IMR-90 (cell line): ENCODE data around the gene NEAT1. TPM values are rescaled to one million over a fixed set of nuclear protein-coding genes. Genes with fewer than 3 reads are reported as not detected.

Source experiments
- ATAC-seq: fragments of 200-7000 bp; cut with Tn5 transposase; 2 replicates; pipeline ENCODE4 v1.9.1; 2020; ENCODE audit warnings: low read depth, mild to moderate bottlenecking, moderate library complexity
- BruUV-seq: library from RNA; stranded (reverse); fragments of 400-500 nt; replicated peaks from 2 replicates; lab custom pipeline; 2021; lab: Mats Ljungman, UMichigan
- CTCF ChIA-PET: fragments of 300-600 bp; formaldehyde crosslinking; extraction: SDS; loops from one replicate; lab custom pipeline; 2021; ENCODE audit warnings: antibody characterized with exemption; lab: Yijun Ruan, JAX
- POLR2A ChIA-PET: fragments of 300-600 bp; sonication (Branson Sonifier 250); formaldehyde crosslinking; loops from one replicate; lab custom pipeline; 2022; ENCODE audit warnings: antibody characterized with exemption; ENCODE audit not compliant: unreplicated experiment; lab: Charles Lee
- DNase-seq: peaks from one replicate; pipeline ENCODE4 v3.0.0; 2013
- H2AFZ ChIP-seq: replicated peaks from 2 replicates; pipeline ENCODE3; 2013; ENCODE audit warnings: low read length, mild to moderate bottlenecking; ENCODE audit not compliant: poor library complexity
- H2AK5ac ChIP-seq: 2 replicates; pipeline ENCODE4 v1.6.1; 2013; ENCODE audit warnings: low read depth, low read length, inconsistent platforms
- H2AK9ac ChIP-seq: replicated peaks from 2 replicates; pipeline ENCODE3; 2013; ENCODE audit warnings: mild to moderate bottlenecking, low read depth, low read length, moderate library complexity; ENCODE audit not compliant: poor library complexity
- H2BK120ac ChIP-seq: 2 replicates; pipeline ENCODE4 v1.6.1; 2013; ENCODE audit warnings: low read depth, low read length, inconsistent platforms
- H2BK15ac ChIP-seq: 3 replicates; pipeline ENCODE4 v1.6.1; 2013; ENCODE audit warnings: low read depth, low read length, inconsistent platforms
- H2BK20ac ChIP-seq: 2 replicates; pipeline ENCODE4 v1.6.1; 2013; ENCODE audit warnings: low read depth, mild to moderate bottlenecking, inconsistent platforms, low read length, moderate library complexity
- H2BK5ac ChIP-seq: 2 replicates; pipeline ENCODE4 v1.6.1; 2013; ENCODE audit warnings: mild to moderate bottlenecking, low read depth, low read length, inconsistent platforms; ENCODE audit not compliant: poor library complexity, severe bottlenecking
- H3K14ac ChIP-seq: replicated peaks from 2 replicates; pipeline ENCODE4 v1.6.1; 2013; ENCODE audit warnings: low read depth, low read length, inconsistent platforms
- H3K18ac ChIP-seq: 2 replicates; pipeline ENCODE4 v1.6.1; 2013; ENCODE audit warnings: low read depth, low read length, control low read depth
- H3K23ac ChIP-seq: 2 replicates; pipeline ENCODE4 v1.6.1; 2013; ENCODE audit warnings: low read depth, low read length, inconsistent platforms
- H3K27ac ChIP-seq: 2 replicates; pipeline ENCODE4 v1.5.1; 2013; ENCODE audit warnings: mild to moderate bottlenecking, control low read depth, low read length; ENCODE audit not compliant: insufficient read depth
- H3K27me3 ChIP-seq: 2 replicates; pipeline ENCODE4 v1.6.1; 2013; ENCODE audit warnings: low read length; ENCODE audit not compliant: control insufficient read depth, insufficient read depth
- H3K36me3 ChIP-seq: 2 replicates; pipeline ENCODE4 v1.6.1; 2013; ENCODE audit warnings: low read length, mixed read lengths; ENCODE audit not compliant: control insufficient read depth, insufficient read depth
- H3K4ac ChIP-seq: 2 replicates; pipeline ENCODE4 v1.6.1; 2013; ENCODE audit warnings: low read depth, low read length, inconsistent platforms
- H3K4me1 ChIP-seq: 2 replicates; pipeline ENCODE4 v1.6.1; 2013; ENCODE audit warnings: low read length, mixed read lengths; ENCODE audit not compliant: control insufficient read depth, insufficient read depth
- H3K4me2 ChIP-seq: 2 replicates; pipeline ENCODE4 v1.6.1; 2013; ENCODE audit warnings: low read depth, mild to moderate bottlenecking, control low read depth, low read length, moderate library complexity
- H3K4me3 ChIP-seq: 2 replicates; pipeline ENCODE4 v1.5.1; 2013; ENCODE audit warnings: low read depth, mild to moderate bottlenecking, control low read depth, low read length, moderate library complexity; ENCODE audit not compliant: insufficient read depth
- H3K56ac ChIP-seq: 2 replicates; pipeline ENCODE4 v1.6.1; 2013; ENCODE audit warnings: low read length, inconsistent platforms; ENCODE audit not compliant: insufficient read depth; ENCODE audit errors: extremely low read depth
- H3K79me1 ChIP-seq, 2 experiments: 2 replicates each; pipeline ENCODE4 v1.6.1; 2013; ENCODE audit warnings: low read length in 2 of 2, inconsistent platforms in 1 of 2, low read depth in 1 of 2
- H3K9ac ChIP-seq: 2 replicates; pipeline ENCODE4 v1.6.1; 2013; ENCODE audit warnings: low read depth, low read length, control low read depth
- H3K9me1 ChIP-seq: 2 replicates; pipeline ENCODE4 v1.6.1; 2013; ENCODE audit warnings: low read length, inconsistent platforms; ENCODE audit not compliant: insufficient read depth
- H3K9me3 ChIP-seq: 2 replicates; pipeline ENCODE4 v1.6.1; 2013; ENCODE audit warnings: low read length; ENCODE audit not compliant: control insufficient read depth, insufficient read depth
- H4K20me1 ChIP-seq: 2 replicates; pipeline ENCODE4 v1.6.1; 2013; ENCODE audit warnings: low read length, inconsistent platforms; ENCODE audit not compliant: insufficient read depth
- H4K5ac ChIP-seq: 2 replicates; pipeline ENCODE4 v1.6.1; 2013; ENCODE audit warnings: mild to moderate bottlenecking, low read depth, low read length, control low read depth
- H4K8ac ChIP-seq, 2 experiments: 2 replicates each; pipeline ENCODE4 v1.6.1; 2013; ENCODE audit warnings: low read depth in 2 of 2, low read length in 2 of 2, control low read depth in 1 of 2, inconsistent platforms in 1 of 2
- H4K91ac ChIP-seq: 2 replicates; pipeline ENCODE4 v1.6.1; 2013; ENCODE audit warnings: low read depth, low read length, inconsistent platforms; ENCODE audit not compliant: insufficient read depth
- BHLHE40 ChIP-seq: fragments of 150-350 bp; IDR thresholded peaks from 2 replicates; pipeline ENCODE4 v1.6.1; 2016; ENCODE audit warnings: mild to moderate bottlenecking, low read depth, low read length
- CHD1 ChIP-seq: IDR thresholded peaks from 2 replicates; pipeline ENCODE4 v1.6.1; 2012; ENCODE audit warnings: low read depth, low read length, improper control_type of control experiment
- CTCF ChIP-seq: conservative IDR thresholded peaks from 2 replicates; pipeline ENCODE4 v1.5.1; 2012; ENCODE audit warnings: mild to moderate bottlenecking, low read depth, low read length, improper control_type of control experiment
- ELK1 ChIP-seq: fragments of 150-350 bp; IDR thresholded peaks from 2 replicates; pipeline ENCODE4 v1.6.1; 2016; ENCODE audit warnings: low read depth, mild to moderate bottlenecking, low read length, moderate library complexity, borderline replicate concordance
- MAZ ChIP-seq: IDR thresholded peaks from 2 replicates; pipeline ENCODE4 v1.6.1; 2012; ENCODE audit warnings: low read depth, mild to moderate bottlenecking, low read length, improper control_type of control experiment, moderate library complexity, borderline replicate concordance
- MXI1 ChIP-seq: IDR thresholded peaks from 2 replicates; pipeline ENCODE4 v1.6.1; 2012; ENCODE audit warnings: low read depth, mild to moderate bottlenecking, low read length, moderate library complexity, borderline replicate concordance
- NFE2L2 ChIP-seq: fragments of 150-350 bp; IDR thresholded peaks from 2 replicates; pipeline ENCODE4 v1.6.1; 2016; ENCODE audit warnings: low read depth, mild to moderate bottlenecking, low read length
- POLR2A ChIP-seq: IDR thresholded peaks from 2 replicates; pipeline ENCODE4 v1.6.1; 2012; ENCODE audit warnings: mild to moderate bottlenecking, low read depth, low read length
- RAD21 ChIP-seq: IDR thresholded peaks from 2 replicates; pipeline ENCODE4 v1.6.1; 2012; ENCODE audit warnings: low read length, improper control_type of control experiment
- SMC3 ChIP-seq: fragments of 150-350 bp; IDR thresholded peaks from 2 replicates; pipeline ENCODE4 v1.6.1; 2016; ENCODE audit warnings: low read depth, mild to moderate bottlenecking, antibody characterized with exemption, low read length, moderate library complexity
- USF2 ChIP-seq: fragments of 150-350 bp; IDR thresholded peaks from 2 replicates; pipeline ENCODE4 v1.6.1; 2017; ENCODE audit warnings: mild to moderate bottlenecking, antibody characterized with exemption, low read length, low read depth
- WGBS, 2 experiments: methylation state at CpG; one replicate each; pipeline versions ENCODE4 v1.1.5 to v1.1.7; 2013; ENCODE audit warnings: missing lambda C conversion rate in 2 of 2; ENCODE audit not compliant: insufficient read length in 1 of 2; ENCODE audit errors: extremely low coverage in 2 of 2; 5-methylcytosine and 5-hydroxymethylcytosine counted together
- dilution Hi-C: fragments of 300-500 bp; cut with HindIII; formaldehyde crosslinking; loops from one replicate; pipeline ENCODE4 v1.14.3; 2018; ENCODE audit warnings: low sequenced_read_pairs; ENCODE audit not compliant: unreplicated experiment
- in situ Hi-C: fragments of 300-500 bp; cut with MboI; formaldehyde crosslinking; loops from 3 replicates; pipeline ENCODE4 v1.14.3; 2019; ENCODE audit warnings: low sequenced_read_pairs, inconsistent platforms, mixed read lengths
- intact Hi-C: fragments of 100-400 bp; cut with micrococcal nuclease; formaldehyde crosslinking; loops from 2 replicates; pipeline ENCODE4 v1.10.0; 2022
- polyA plus RNA-seq, 3 experiments: library from polyadenylated mRNA; depleted of rRNA; stranded (reverse); fragments of >200 nt; gene quantifications; 2 replicates each; pipeline ENCODE4 v1.2.3, GENCODE V29; 2012; ENCODE audit warnings: low replicate concordance in 1 of 3
- total RNA-seq: library from RNA; depleted of rRNA; stranded (reverse); fragments of >200 nt; gene quantifications from 2 replicates; pipeline ENCODE4 v1.2.3, GENCODE V29; 2012

The NEAT1 gene
- total and polyA plus RNA-seq, 2 of the 4 experiments (the other 2 are of a cell fraction): 30.1 to 114 TPM

- Histone ChIP-seq H4K8ac (no peak overlapping the region), H2AK5ac (no peak overlapping the region), H3K9me3 (no peaks in the 10 kb centered on the region), H3K36me3 (peaks cover 58% of the 10 kb centered on the region), H3K79me1 (peaks cover 5 to 41% of the 10 kb centered on the region in 2 experiments), H3K23ac (no peak overlapping the region), H3K27ac (no peak overlapping the region), H3K27me3 (no peaks in the 10 kb centered on the region), H2AK9ac (no peak overlapping the region), H3K56ac (no peak overlapping the region), H3K18ac (no peak overlapping the region), H4K5ac (no peak overlapping the region), H2AFZ (no peak overlapping the region), H3K9me1 (peaks cover under 1% of the 10 kb centered on the region), H2BK120ac (no peak overlapping the region), H3K4me2 (no peak overlapping the region), H3K4me3 (no peak overlapping the region), H2BK5ac (no peak overlapping the region), H4K91ac (no peak overlapping the region), H4K20me1 (peaks cover 7% of the 10 kb centered on the region), H3K9ac (no peak overlapping the region), H3K14ac (no peak overlapping the region), H3K4me1 (no peaks in the 10 kb centered on the region), H2BK15ac (no peak overlapping the region), H3K4ac (no peak overlapping the region), H2BK20ac (no peak overlapping the region)
- 89% methylated on average over 5 of the region's 10 CpGs; no CpG with 5 or more reads in 1 of the 2 experiments for WGBS, 2 experiments
- ATAC-seq (no peak), DNase-seq (no peak)
- intact Hi-C loops: no loop called here
- dilution Hi-C loops: no loop called here
- BruUV-seq: no TSS peak
- ChIA-PET CTCF (no interaction called here), POLR2A (no interaction called here)
- no peak for TF ChIP-seq NFE2L2
- TF ChIP-seq USF2: no peak
- TF ChIP-seq POLR2A: no peak
- no peak for TF ChIP-seq RAD21
- TF ChIP-seq MAZ: no peak
- no peak for TF ChIP-seq CTCF
- no peak for TF ChIP-seq MXI1
- no peak for TF ChIP-seq CHD1
- no peak for TF ChIP-seq BHLHE40
- TF ChIP-seq ELK1: no peak
- no peak for TF ChIP-seq SMC3
- in situ Hi-C loops: no loop called here
Observed at GRCh38 chr11:65399845-65400244, 22.8 kb upstream of the NEAT1 start.
